HEK293 (cell line): ENCODE results near the gene WNT4.

ENCODE experiments used
- CTCF ChIA-PET: fragments of 350-600 bp; formaldehyde crosslinking; extraction: SDS; loops from one replicate; lab custom pipeline; 2021; ENCODE audit warnings: antibody characterized with exemption; lab: Yijun Ruan, JAX
- POLR2A ChIA-PET: fragments of 300-600 bp; formaldehyde crosslinking; extraction: SDS; loops from one replicate; lab custom pipeline; 2020; ENCODE audit warnings: antibody characterized with exemption, inconsistent platforms; lab: Yijun Ruan, JAX
- H3K27ac ChIP-seq: fragments of 200-500 bp; sonication (Bioruptor generic); 2 replicates; pipeline ENCODE4 v1.5.1; 2014; ENCODE audit warnings: low read depth, low read length, control low read depth, inconsistent platforms; ENCODE audit errors: extremely low read depth
- H3K36me3 ChIP-seq, 2 experiments: fragments of 200-500 bp in 1 of 2; sonication (Bioruptor generic) in 1 of 2; 1 replicate in 1 of 2; 2 replicates in 1 of 2; pipeline ENCODE4 v1.5.1; 2014 to 2017; ENCODE audit warnings: inconsistent platforms in 2 of 2, low read length in 2 of 2; ENCODE audit not compliant: control insufficient read depth in 2 of 2, insufficient read depth in 1 of 2
- H3K4me1 ChIP-seq: fragments of 200-500 bp; sonication (Bioruptor generic); 2 replicates; pipeline ENCODE4 v1.5.1; 2014; ENCODE audit warnings: mild to moderate bottlenecking, low read length, inconsistent platforms; ENCODE audit not compliant: control insufficient read depth, insufficient read depth
- H3K4me3 ChIP-seq: 2 replicates; pipeline ENCODE4 v1.5.1; 2011; ENCODE audit warnings: low read depth, mild to moderate bottlenecking, control low read depth, low read length, moderate library complexity
- H3K9me3 ChIP-seq: fragments of 200-500 bp; sonication (Bioruptor generic); 2 replicates; pipeline ENCODE4 v1.5.1; 2014; ENCODE audit warnings: low read depth, low read length, inconsistent platforms; ENCODE audit not compliant: control insufficient read depth, insufficient read depth
- BCL11A ChIP-seq: fragments of 450-650 bp; formaldehyde crosslinking; IDR thresholded peaks from 2 replicates; pipeline ENCODE4 v1.5.1; 2016; ENCODE audit warnings: low read depth, missing biosample characterization, missing genetic modification characterization
- GLIS2 ChIP-seq: fragments of 450-650 bp; formaldehyde crosslinking; IDR thresholded peaks from 2 replicates; pipeline ENCODE4 v1.5.1; 2016; ENCODE audit warnings: missing biosample characterization, missing genetic modification characterization
- KLF10 ChIP-seq: fragments of 450-650 bp; IDR thresholded peaks from 2 replicates; pipeline ENCODE4 v1.5.1; 2018; ENCODE audit warnings: missing biosample characterization, mild to moderate bottlenecking, missing genetic modification characterization
- KLF16 ChIP-seq: fragments of 450-650 bp; formaldehyde crosslinking; IDR thresholded peaks from 2 replicates; pipeline ENCODE4 v1.5.1; 2017; ENCODE audit warnings: missing biosample characterization, missing genetic modification characterization
- SCRT1 ChIP-seq: fragments of 450-650 bp; formaldehyde crosslinking; IDR thresholded peaks from 2 replicates; pipeline ENCODE4 v1.5.1; 2016; ENCODE audit warnings: missing biosample characterization, missing genetic modification characterization, borderline replicate concordance
- SCRT2 ChIP-seq: fragments of 450-650 bp; formaldehyde crosslinking; IDR thresholded peaks from 2 replicates; pipeline ENCODE4 v1.5.1; 2016; ENCODE audit warnings: missing biosample characterization, missing genetic modification characterization
- ZBTB48 ChIP-seq: fragments of 450-650 bp; formaldehyde crosslinking; IDR thresholded peaks from 2 replicates; pipeline ENCODE4 v1.5.1; 2016; ENCODE audit warnings: missing biosample characterization, missing genetic modification characterization
- ZBTB8A ChIP-seq: fragments of 450-650 bp; formaldehyde crosslinking; IDR thresholded peaks from 2 replicates; pipeline ENCODE4 v1.5.1; 2016; ENCODE audit warnings: missing biosample characterization, missing genetic modification characterization
- ZEB2 ChIP-seq: fragments of 450-650 bp; formaldehyde crosslinking; IDR thresholded peaks from 2 replicates; pipeline ENCODE4 v1.5.1; 2016; ENCODE audit warnings: missing biosample characterization, missing genetic modification characterization
- ZFP69B ChIP-seq: fragments of 450-650 bp; formaldehyde crosslinking; IDR thresholded peaks from 2 replicates; pipeline ENCODE4 v1.5.1; 2016; ENCODE audit warnings: missing biosample characterization, missing genetic modification characterization
- ZIC2 ChIP-seq: fragments of 450-650 bp; formaldehyde crosslinking; IDR thresholded peaks from 2 replicates; pipeline ENCODE4 v1.5.1; 2016; ENCODE audit warnings: missing biosample characterization, missing genetic modification characterization
- ZNF112 ChIP-seq: fragments of 450-650 bp; formaldehyde crosslinking; IDR thresholded peaks from 2 replicates; pipeline ENCODE4 v1.5.0; 2017; ENCODE audit warnings: missing biosample characterization, missing genetic modification characterization
- ZNF16 ChIP-seq: fragments of 450-650 bp; formaldehyde crosslinking; IDR thresholded peaks from 2 replicates; pipeline ENCODE4 v1.5.1; 2016; ENCODE audit warnings: low read depth, missing biosample characterization, missing genetic modification characterization
- ZNF2 ChIP-seq: fragments of 450-650 bp; formaldehyde crosslinking; IDR thresholded peaks from 2 replicates; pipeline ENCODE4 v1.5.1; 2016; ENCODE audit warnings: missing biosample characterization, missing genetic modification characterization
- ZNF223 ChIP-seq: fragments of 450-650 bp; formaldehyde crosslinking; IDR thresholded peaks from 2 replicates; pipeline ENCODE4 v1.5.1; 2016; ENCODE audit warnings: missing biosample characterization, missing genetic modification characterization
- ZNF239 ChIP-seq: fragments of 450-650 bp; formaldehyde crosslinking; IDR thresholded peaks from 2 replicates; pipeline ENCODE4 v1.5.1; 2016; ENCODE audit warnings: missing biosample characterization, missing genetic modification characterization
- ZNF37A ChIP-seq: fragments of 450-650 bp; IDR thresholded peaks from 2 replicates; pipeline ENCODE4 v1.5.1; 2018; ENCODE audit warnings: missing biosample characterization, missing genetic modification characterization
- ZNF501 ChIP-seq: fragments of 450-650 bp; formaldehyde crosslinking; IDR thresholded peaks from 2 replicates; pipeline ENCODE4 v1.5.1; 2016; ENCODE audit warnings: missing biosample characterization, missing genetic modification characterization
- ZNF558 ChIP-seq: fragments of 450-650 bp; formaldehyde crosslinking; IDR thresholded peaks from 2 replicates; pipeline ENCODE4 v1.5.1; 2016; ENCODE audit warnings: missing biosample characterization, missing genetic modification characterization
- ZNF654 ChIP-seq: fragments of 450-650 bp; formaldehyde crosslinking; IDR thresholded peaks from 2 replicates; pipeline ENCODE4 v1.5.1; 2016; ENCODE audit warnings: low read depth, missing biosample characterization, missing genetic modification characterization
- ZNF792 ChIP-seq: fragments of 450-650 bp; formaldehyde crosslinking; IDR thresholded peaks from 2 replicates; pipeline ENCODE4 v1.5.1; 2016; ENCODE audit warnings: missing biosample characterization, missing genetic modification characterization
- TF ChIP-seq, protein P1 (sequence below): fragments of 450-650 bp; formaldehyde crosslinking; IDR thresholded peaks from 2 replicates; pipeline ENCODE4 v1.5.1; 2017; ENCODE audit warnings: missing biosample characterization, missing genetic modification characterization
- TF ChIP-seq, protein P2 (sequence below): fragments of 450-650 bp; formaldehyde crosslinking; IDR thresholded peaks from 2 replicates; pipeline ENCODE4 v1.5.1; 2016; ENCODE audit warnings: missing biosample characterization, missing genetic modification characterization
- TF ChIP-seq, protein P3 (sequence below): sonication (generic); formaldehyde crosslinking; IDR thresholded peaks from 2 replicates; pipeline ENCODE4 v1.8.1; 2022; ENCODE audit warnings: mild to moderate bottlenecking, moderate library complexity, missing genetic modification reagents
- TF ChIP-seq, protein P4 (sequence below): fragments of 450-650 bp; formaldehyde crosslinking; IDR thresholded peaks from 2 replicates; pipeline ENCODE4 v1.5.1; 2016; ENCODE audit warnings: missing biosample characterization, missing genetic modification characterization
- TF ChIP-seq, protein P5 (sequence below): fragments of 450-650 bp; formaldehyde crosslinking; IDR thresholded peaks from 2 replicates; pipeline ENCODE4 v1.5.1; 2016; ENCODE audit warnings: missing biosample characterization, missing genetic modification characterization
- TF ChIP-seq, protein P6 (sequence below): fragments of 450-650 bp; formaldehyde crosslinking; optimal IDR thresholded peaks from 2 replicates; pipeline ENCODE3; 2016; ENCODE audit warnings: missing biosample characterization, mild to moderate bottlenecking, missing genetic modification characterization
- TF ChIP-seq, protein P7 (sequence below): fragments of 450-650 bp; formaldehyde crosslinking; IDR thresholded peaks from 2 replicates; pipeline ENCODE4 v1.5.1; 2016; ENCODE audit warnings: missing biosample characterization, missing genetic modification characterization

Gene WNT4

DNA sequence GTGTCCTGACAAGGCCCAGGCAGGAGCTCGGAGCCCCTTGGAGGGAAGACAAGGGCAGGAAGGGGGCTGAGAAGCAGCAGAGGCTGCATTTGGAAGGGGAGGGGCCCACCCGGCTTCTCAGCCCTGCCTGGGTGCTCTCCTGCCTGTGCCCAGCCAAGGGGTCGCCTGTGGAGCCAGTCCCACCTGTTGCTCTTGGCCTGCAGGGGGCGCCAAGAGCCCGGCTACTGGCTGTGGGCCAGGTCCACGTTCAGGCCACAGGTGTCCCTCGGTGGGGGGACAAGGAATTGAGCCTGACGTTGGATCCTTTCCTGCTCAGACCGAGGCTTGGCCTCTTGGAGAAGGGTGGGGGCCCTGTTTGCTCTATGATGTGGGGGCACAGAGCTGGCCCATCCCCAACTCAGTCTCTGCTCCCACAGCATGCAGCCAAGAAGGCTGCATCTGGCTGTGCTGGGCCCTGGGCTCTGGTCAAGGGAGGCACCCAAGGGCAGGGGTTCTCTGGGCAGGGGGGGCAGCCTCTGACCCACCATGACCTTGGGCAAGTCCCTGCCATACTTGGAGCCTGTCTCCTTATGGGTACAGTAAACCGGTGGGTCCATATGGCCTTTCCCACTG is 10.9 kb downstream of the WNT4 start:
- Histone ChIP-seq H3K4me1 (no peaks in the 10 kb centered on the region), H3K4me3 (no peak overlapping the region), H3K9me3 (no peaks in the 10 kb centered on the region), H3K36me3 (no peaks in the 10 kb centered on the region), H3K27ac (no peak overlapping the region)
- ChIA-PET POLR2A (no interaction called here), CTCF (interaction anchor here (0.5 to 6.5 kb wide), 18 partner anchors 8 to 1273 kb away, joined by 3 to 61 read pairs (median 4); no protein-coding TSS in a partner anchor)
- TF ChIP-seq, protein P1, sequence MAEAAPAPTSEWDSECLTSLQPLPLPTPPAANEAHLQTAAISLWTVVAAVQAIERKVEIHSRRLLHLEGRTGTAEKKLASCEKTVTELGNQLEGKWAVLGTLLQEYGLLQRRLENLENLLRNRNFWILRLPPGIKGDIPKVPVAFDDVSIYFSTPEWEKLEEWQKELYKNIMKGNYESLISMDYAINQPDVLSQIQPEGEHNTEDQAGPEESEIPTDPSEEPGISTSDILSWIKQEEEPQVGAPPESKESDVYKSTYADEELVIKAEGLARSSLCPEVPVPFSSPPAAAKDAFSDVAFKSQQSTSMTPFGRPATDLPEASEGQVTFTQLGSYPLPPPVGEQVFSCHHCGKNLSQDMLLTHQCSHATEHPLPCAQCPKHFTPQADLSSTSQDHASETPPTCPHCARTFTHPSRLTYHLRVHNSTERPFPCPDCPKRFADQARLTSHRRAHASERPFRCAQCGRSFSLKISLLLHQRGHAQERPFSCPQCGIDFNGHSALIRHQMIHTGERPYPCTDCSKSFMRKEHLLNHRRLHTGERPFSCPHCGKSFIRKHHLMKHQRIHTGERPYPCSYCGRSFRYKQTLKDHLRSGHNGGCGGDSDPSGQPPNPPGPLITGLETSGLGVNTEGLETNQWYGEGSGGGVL (tag by site-specific recombination): no peak
- TF ChIP-seq, protein P2, sequence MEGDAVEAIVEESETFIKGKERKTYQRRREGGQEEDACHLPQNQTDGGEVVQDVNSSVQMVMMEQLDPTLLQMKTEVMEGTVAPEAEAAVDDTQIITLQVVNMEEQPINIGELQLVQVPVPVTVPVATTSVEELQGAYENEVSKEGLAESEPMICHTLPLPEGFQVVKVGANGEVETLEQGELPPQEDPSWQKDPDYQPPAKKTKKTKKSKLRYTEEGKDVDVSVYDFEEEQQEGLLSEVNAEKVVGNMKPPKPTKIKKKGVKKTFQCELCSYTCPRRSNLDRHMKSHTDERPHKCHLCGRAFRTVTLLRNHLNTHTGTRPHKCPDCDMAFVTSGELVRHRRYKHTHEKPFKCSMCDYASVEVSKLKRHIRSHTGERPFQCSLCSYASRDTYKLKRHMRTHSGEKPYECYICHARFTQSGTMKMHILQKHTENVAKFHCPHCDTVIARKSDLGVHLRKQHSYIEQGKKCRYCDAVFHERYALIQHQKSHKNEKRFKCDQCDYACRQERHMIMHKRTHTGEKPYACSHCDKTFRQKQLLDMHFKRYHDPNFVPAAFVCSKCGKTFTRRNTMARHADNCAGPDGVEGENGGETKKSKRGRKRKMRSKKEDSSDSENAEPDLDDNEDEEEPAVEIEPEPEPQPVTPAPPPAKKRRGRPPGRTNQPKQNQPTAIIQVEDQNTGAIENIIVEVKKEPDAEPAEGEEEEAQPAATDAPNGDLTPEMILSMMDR: peak; percentile 90
- peak; percentile 82 for TF ChIP-seq GLIS2 (tag by site-specific recombination)
- TF ChIP-seq ZNF654 (tag by site-specific recombination): peak; percentile 64
- TF ChIP-seq ZBTB48 (tag by site-specific recombination): 0 out of 2 replicates have a peak, but pooled peaks have one; percentile 55
- TF ChIP-seq ZNF223 (tag by site-specific recombination): peak; percentile 88
- 0 out of 2 replicates have a peak, but pooled peaks have one; percentile 48 for TF ChIP-seq ZFP69B (tag by site-specific recombination)
- no peak for TF ChIP-seq ZNF558 (tag by site-specific recombination)
- no peak for TF ChIP-seq BCL11A
- TF ChIP-seq ZNF112 (tag by site-specific recombination): no peak
- TF ChIP-seq ZNF16 (tag by site-specific recombination): no peak
- TF ChIP-seq ZNF501 (tag by site-specific recombination): no peak
- no peak for TF ChIP-seq ZNF239 (tag by site-specific recombination)
- TF ChIP-seq SCRT2 (tag by site-specific recombination): peak; percentile 100
- TF ChIP-seq, protein P3, sequence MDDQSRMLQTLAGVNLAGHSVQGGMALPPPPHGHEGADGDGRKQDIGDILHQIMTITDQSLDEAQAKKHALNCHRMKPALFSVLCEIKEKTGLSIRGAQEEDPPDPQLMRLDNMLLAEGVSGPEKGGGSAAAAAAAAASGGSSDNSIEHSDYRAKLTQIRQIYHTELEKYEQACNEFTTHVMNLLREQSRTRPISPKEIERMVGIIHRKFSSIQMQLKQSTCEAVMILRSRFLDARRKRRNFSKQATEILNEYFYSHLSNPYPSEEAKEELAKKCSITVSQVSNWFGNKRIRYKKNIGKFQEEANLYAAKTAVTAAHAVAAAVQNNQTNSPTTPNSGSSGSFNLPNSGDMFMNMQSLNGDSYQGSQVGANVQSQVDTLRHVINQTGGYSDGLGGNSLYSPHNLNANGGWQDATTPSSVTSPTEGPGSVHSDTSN (CRISPR knock-in tag): 0 out of 2 replicates have a peak, but pooled peaks have one; percentile 48
- no peak for TF ChIP-seq ZNF37A
- 0 out of 2 replicates have a peak, but pooled peaks have one; percentile 21 for TF ChIP-seq ZNF2 (tag by site-specific recombination)
- TF ChIP-seq KLF16 (tag by site-specific recombination): no peak
- TF ChIP-seq, protein P4, sequence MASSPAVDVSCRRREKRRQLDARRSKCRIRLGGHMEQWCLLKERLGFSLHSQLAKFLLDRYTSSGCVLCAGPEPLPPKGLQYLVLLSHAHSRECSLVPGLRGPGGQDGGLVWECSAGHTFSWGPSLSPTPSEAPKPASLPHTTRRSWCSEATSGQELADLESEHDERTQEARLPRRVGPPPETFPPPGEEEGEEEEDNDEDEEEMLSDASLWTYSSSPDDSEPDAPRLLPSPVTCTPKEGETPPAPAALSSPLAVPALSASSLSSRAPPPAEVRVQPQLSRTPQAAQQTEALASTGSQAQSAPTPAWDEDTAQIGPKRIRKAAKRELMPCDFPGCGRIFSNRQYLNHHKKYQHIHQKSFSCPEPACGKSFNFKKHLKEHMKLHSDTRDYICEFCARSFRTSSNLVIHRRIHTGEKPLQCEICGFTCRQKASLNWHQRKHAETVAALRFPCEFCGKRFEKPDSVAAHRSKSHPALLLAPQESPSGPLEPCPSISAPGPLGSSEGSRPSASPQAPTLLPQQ: peak; percentile 28; the same call in 1 of the 2 replicates
- TF ChIP-seq, protein P5, sequence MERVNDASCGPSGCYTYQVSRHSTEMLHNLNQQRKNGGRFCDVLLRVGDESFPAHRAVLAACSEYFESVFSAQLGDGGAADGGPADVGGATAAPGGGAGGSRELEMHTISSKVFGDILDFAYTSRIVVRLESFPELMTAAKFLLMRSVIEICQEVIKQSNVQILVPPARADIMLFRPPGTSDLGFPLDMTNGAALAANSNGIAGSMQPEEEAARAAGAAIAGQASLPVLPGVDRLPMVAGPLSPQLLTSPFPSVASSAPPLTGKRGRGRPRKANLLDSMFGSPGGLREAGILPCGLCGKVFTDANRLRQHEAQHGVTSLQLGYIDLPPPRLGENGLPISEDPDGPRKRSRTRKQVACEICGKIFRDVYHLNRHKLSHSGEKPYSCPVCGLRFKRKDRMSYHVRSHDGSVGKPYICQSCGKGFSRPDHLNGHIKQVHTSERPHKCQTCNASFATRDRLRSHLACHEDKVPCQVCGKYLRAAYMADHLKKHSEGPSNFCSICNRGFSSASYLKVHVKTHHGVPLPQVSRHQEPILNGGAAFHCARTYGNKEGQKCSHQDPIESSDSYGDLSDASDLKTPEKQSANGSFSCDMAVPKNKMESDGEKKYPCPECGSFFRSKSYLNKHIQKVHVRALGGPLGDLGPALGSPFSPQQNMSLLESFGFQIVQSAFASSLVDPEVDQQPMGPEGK: peak; percentile 54; the same call in 1 of the 2 replicates
- peak; percentile 100 for TF ChIP-seq SCRT1 (tag by site-specific recombination)
- TF ChIP-seq ZEB2 (tag by site-specific recombination): peak; percentile 32; the same call in 1 of the 2 replicates
- TF ChIP-seq KLF10 (tag by site-specific recombination): no peak
- TF ChIP-seq, protein P6, sequence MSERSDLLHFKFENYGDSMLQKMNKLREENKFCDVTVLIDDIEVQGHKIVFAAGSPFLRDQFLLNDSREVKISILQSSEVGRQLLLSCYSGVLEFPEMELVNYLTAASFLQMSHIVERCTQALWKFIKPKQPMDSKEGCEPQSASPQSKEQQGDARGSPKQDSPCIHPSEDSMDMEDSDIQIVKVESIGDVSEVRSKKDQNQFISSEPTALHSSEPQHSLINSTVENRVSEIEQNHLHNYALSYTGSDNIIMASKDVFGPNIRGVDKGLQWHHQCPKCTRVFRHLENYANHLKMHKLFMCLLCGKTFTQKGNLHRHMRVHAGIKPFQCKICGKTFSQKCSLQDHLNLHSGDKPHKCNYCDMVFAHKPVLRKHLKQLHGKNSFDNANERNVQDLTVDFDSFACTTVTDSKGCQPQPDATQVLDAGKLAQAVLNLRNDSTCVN (tag by site-specific recombination): peak; percentile 7
- TF ChIP-seq ZNF792 (tag by site-specific recombination): no peak
- 0 out of 2 replicates have a peak, but pooled peaks have one; percentile 32 for TF ChIP-seq ZBTB8A (tag by site-specific recombination)
- TF ChIP-seq ZIC2 (tag by site-specific recombination): peak; percentile 84
- TF ChIP-seq, protein P7, sequence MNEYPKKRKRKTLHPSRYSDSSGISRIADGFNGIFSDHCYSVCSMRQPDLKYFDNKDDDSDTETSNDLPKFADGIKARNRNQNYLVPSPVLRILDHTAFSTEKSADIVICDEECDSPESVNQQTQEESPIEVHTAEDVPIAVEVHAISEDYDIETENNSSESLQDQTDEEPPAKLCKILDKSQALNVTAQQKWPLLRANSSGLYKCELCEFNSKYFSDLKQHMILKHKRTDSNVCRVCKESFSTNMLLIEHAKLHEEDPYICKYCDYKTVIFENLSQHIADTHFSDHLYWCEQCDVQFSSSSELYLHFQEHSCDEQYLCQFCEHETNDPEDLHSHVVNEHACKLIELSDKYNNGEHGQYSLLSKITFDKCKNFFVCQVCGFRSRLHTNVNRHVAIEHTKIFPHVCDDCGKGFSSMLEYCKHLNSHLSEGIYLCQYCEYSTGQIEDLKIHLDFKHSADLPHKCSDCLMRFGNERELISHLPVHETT (tag by site-specific recombination): no peak
